NCI-H2227 (cell line): ENCODE measurements around the gene NECAB3.

ENCODE experiments used
- DNase-seq: peaks from one replicate; lab custom pipeline; 2025; ENCODE audit not compliant: unreplicated experiment; lab: John Stamatoyannopoulos, UW

NECAB3 gene

GRCh38 chr20:33666293-33667244 is 7.7 kb downstream of the NECAB3 start, which contains the start of gene ACTL10:
Gene ACTL10 (plus strand): TSS chr20:33666943. CDS start chr20:33667498, 555 bp downstream.
- DNase-seq, result peak; percentile 31

- DNase-seq, result no peak
These were observed 9.5 kb downstream of the NECAB3 start for GRCh38 chr20:33664762-33665144.

DNA sequence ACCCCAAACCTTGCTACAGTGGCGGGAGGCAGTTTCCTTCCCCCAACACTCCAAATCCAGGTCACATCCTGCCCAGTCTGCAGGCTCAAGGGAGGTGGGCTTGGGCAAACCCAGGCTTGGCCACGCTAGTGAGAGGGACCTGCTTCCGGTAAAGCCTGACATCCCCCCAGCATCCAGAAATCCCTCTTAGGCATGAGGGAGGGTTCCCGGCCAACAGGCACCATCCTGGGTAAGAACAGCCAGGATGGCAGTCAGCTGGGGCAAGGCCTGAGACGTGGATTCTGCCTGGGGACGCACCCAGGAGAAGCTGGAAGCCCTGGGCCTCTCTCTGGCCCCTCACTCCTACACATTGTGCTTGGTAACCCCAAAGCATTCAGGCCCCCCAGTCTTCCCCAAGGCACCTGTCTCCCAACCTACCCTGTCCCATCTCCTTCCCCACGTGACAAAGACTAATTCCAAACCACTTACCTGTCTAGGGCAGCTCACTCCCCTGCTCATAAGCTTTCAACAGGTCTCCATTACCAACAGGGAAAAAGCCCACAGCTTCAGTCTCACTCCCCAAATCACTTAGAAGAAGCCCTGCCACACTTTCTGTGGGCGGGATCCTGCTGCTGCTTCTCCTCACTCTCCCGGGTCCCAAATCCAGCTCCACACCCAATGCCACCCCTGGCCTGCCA is 10.0 kb downstream of the NECAB3 start:
- DNase-seq, result peak; percentile 49

GRCh38 chr20:33663161-33664084 is 10.8 kb downstream of the NECAB3 start:
- peak; percentile 88 for DNase-seq

DNA sequence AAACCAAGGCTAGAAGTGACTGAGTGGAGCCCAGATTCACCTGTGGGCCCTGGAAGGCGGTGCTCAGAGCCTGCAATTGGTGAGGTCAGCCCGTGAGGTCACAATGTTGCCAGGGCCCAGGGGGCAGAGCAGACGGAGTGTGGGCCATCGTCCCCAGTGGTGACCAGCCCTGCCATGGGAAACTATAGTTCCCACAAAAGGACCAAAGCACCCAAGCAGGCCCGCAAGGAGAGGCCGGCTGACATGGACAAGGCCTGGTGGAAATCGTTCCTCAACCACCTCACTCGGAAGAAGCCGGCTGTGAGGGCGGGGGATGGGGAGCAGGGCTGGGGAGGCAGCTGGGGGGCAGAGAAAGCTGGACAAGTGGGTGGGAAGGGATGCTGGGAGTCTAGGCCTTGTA is 12.1 kb downstream of the NECAB3 start, which contains the start of gene C20orf144:
Gene C20orf144, plus strand, starts transcription at position 156 of the 400 bp plus-strand sequence. Its CDS starts 19 bp downstream, at position 175.
- DNase-seq, result no peak

DNA sequence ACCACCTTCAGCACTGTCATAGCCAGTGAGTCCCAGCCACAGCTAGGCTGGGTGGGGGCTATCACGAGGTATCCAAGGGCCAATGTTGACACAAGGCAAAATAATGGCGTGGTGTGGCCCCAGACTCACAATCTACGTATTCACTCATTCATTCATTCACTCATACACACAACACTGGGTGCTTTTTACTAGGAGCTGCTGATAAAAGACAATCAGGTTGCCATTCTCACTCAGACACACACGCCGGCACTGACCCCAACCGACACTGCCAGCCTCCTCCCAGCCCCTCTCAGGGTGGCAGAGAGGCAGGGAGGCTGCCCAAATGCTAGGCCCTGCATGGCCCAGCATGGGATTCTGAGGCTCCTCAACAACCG is 13.6 kb downstream of the NECAB3 start:
- no peak for DNase-seq

- DNase-seq, result no peak
These were observed 14.1 kb downstream of the NECAB3 start for GRCh38 chr20:33660035-33660684.

DNA sequence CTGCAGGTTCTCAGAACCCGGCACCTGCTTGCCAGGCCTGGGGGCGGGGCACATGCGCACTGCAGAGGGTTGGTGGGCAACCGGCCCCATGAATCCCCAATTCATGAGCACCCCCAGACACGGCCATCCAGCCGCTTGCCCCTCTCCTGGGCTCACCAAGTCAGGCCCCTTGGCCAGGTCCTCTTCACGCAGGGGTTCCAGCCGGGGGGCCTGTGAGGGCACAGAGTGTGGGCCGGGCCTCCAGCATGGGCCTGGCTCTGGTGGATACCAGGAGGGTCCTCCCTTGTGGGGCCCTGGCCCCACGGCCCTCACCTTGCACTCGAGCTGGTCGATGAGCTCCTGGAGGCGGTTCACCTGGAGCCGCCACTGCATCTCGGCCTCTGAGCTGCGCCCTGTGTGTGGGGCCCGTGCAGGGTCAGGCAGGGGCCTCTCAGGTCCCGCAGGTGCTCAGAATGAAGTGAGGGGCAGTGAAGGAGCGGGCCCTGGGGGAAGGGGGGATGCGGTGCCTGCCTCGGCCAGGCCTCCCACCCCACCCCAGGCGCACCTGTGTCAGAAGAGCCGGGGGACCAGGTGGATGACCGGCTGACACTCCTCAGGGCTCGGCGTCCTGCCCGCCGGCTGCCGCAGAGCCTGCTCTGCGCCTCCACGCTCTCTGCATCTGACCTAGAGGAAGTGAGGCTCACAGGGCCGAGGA is 14.7 kb downstream of the NECAB3 start:
- DNase-seq, result no peak

DNA sequence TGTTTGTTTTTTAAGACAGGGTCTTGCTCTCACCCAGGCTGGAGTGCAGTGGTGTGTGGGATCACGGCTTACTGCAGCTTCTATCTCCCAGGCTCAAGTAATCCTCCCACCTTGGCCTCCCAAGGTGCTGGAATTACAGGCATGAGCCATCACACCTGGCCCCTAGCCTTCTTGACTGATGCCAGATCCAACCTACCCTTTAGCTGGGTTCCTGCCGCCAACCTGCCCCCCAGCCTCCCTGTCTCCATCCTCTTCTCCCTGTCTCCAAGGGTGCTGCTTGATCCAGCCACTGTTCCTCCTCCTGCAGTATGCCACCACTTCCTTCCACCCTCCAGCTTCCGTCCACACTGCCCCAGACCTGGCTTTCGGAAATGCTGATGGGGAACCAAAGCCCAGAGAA is 15.3 kb downstream of the NECAB3 start:
- DNase-seq, result no peak

DNA sequence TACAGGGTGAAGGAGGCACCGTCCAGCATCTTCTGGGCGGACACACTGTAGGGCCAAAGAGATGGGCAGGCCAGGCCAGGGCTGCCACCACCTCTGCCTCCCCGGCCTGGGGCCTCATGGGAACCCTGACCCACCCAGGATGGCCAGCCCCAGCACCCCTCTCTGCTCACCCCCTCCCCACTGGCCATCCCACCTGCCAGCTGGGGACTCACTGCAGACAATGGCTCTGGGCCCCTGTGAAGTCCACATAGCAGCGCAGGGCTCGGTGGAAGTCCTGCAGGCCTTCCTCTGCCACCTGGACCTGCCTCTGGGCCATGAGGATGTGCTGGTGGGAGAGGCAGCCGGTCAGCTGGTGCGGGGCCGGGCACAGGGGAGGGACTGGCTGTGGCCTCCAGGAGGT is 15.7 kb downstream of the NECAB3 start:
- no peak for DNase-seq

DNA sequence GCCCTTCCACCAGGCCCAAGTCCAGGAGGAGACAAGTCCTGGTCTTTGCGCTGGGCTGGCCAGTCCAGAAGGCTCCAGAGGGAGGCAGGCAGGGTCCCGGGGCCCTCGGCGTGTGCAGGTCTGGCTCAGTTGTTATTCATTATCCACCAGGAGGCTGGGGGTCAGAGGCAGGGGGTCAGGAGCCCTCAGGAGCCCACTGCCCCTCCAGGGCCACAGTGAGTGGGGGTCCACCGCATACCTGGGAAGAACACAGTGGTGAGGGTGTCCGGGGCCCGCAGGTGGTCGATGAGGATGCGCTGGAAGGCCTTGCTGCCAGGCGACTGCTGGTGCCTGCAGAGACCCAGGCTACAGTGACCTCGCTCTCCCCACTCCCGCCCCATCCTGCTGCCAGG is 16.5 kb downstream of the NECAB3 start:
- no peak for DNase-seq

DNA sequence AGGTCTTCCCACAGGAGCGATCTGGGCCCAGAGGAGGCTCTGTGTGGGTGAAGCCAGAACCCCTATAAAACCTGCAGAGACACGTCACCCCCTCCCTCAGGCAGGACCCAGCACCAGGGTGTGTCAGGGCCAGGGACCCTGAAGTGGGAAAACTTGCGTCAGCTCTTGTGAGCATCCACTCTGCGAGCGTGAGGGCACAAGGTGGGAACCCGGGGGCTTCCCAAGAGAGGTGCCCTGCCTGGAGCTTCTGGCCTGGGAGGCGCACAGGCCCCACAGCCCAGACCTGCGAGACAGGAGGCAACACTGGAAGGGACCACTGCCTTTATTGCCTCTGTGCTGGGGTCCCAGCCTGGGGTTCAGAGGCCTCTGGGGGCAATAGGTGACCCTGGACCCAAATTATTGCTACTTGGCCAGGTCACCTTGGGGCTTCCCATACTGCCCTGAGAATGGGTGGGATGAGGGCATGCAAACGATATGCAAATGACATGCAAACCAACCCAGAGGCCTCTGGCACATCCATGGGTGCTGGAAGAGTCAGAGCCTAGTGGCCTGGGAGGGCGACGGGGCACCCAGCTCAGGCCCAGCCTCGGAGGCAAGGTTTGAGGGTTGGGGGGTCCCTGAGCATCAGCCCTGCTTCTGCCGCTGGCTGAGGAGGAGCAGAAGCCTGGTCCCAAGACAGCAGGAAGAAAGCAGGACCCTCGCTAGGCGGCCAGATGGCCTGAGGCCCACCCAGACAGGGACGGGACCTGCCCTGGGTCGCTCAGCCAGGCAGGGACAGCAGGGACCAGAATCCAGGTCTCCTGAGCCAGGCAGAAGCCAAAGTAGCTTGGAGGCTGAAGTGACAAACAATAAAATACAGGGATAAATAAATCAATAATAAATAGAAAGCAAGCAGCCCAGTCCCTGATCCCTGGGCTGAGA is 17.2 kb downstream of the NECAB3 start:
- DNase-seq, result no peak

DNA sequence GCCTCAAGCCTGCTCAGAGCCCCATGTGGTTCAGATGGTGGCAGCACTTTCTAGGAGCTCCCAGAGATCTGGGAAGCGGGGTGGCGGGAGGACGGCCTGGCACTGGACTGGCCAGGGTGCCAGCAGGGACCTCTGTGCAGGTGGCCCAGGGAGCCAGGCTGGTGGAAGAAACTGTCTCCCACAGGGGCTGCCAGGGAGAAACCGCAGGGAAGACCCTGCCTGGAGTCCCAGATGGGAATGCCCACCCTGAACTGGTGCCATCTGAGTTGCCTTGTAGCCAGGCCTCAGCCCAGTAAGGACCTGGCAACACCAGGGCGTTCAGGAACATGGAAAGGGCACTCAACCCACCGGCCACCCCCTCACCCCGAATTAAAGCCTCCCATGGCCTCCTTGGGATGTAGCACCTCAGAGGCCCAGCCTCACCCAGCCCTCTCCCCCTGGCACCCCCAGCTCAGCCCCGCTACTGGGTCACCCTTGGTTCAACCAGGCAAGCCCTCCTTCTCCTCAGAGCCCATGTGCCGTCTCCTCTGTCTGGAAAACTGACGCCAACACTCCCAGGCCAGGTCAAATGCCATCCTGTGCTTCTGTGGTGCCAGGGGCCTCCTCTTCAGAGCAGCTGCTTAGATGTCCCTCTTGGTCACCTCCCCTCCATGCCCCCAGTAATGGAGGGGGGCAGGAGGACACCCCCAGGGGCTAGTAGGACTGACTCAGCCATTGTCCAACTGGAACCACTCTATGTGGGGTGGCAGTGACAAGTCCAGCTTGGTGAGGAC is 18.0 kb downstream of the NECAB3 start:
- DNase-seq, result no peak

GRCh38 chr20:33655164-33655563 is 19.1 kb downstream of the NECAB3 start:
- no peak for DNase-seq

DNA sequence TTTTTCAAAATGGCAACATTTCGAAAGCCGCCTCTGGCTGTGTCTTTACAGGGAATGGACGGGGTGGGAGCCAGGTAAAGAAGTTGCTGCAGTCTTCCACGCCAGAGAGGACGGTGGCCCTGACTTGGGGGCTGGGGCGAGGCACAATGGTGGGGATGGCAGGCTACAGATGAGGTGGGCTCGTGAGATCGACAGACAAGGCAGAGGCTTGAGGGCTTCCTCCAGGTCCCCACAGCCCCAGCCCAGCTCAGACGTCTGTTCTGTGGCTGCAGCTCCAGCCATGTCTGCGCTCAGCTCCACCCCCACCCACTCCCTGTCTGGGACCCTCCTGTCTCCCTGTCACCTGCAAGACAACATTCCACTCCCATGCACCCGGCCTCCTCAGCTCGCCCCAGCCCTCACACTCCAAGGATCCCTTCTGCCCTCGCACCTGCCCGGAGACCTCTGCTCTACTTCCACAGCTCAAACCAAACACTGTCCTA is 19.5 kb downstream of the NECAB3 start:
- no peak for DNase-seq

DNA sequence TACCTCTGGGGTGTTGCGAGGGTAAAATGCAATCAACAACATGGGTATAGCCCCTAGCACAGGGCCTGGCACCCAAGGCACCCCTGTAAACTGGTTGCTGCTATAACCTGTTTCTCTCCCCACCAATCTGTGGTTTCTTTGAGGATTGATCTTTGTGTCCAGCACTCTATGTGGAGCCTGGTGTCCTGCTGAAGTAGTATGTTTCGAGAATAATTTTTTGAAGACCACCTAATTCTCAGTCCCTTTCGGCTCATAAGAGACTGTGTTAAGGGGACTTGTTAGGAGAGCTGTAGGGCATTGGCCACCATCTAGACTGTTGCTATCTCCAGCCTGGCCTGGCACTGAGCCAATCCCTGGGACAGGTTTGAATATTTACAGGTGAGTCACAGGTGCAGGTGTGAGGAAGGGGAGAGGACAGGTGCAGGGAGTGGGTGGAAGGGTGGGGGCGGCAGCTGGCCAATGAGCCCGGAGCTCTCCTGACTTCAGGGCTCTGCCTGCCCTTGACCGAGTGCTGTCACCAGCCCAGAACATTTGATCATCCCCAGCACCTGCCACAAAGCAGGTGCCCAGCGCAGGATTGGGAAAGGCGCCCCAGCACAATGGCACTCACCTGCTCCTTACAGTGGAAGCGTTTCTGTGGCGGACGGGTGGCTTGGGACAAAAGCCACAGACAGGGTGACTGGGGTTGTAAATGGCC is 20.2 kb downstream of the NECAB3 start:
- DNase-seq, result no peak

DNA sequence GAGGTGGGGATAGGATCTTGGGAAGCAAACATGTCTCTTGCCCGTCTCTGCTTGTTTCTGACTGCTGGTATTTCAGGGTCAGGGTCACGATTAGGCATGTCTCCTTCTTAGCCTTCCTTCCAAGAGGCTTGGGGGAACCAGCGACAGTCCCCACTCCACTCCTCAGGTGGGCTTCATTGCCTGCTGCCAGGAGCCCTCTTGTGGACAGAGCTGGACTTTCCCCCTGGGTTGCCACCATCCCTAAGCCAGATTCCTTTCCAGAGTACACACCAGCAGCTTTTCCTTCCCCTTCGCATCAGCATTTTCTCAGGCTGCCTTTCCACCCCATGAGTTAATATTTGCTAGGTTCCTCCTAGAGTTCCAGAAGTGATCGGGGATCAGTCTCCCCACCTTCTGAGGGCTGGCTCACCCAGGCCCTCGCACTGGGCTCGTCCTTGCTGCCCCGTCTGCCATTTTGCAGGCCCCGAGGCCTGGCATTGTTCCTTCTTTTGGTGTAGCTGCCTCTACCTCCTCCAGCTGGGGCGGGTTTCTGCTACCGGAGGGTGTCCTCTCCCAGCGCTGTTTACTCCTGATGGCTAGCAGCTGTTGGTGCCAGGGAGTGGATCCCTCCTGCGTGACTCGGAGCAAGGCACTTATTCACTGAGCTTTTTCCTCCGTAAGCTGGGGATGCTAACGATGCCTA is 20.9 kb downstream of the NECAB3 start:
- peak; percentile 77 for DNase-seq
